ENCODE measurements around the gene RPL10A. TPM values are rescaled to one million over a fixed set of nuclear protein-coding genes. Genes with fewer than 3 reads are reported as not detected.

The RPL10A gene
- total and polyA plus RNA-seq, 11 donors = 356 to 1,412 (median 532) TPM

DNA sequence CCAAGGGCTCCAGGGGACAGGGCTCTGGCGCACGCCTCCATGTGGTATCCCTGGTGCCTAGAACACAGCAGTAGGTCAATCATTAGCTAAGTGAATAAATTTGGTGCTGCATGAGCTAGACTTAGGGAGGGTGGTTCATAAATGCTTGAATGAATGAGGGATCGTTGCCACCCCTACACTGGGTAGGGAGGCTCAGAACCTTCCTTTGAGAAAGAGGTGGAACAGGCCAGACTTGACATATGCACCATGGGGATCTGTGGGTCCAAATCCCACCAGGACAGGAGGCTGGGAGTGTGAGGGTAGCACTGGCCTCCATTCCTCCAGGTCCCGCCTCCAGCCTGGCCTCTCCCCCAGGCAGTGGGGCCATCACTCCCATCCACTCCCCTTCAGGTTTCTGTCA, 14.9 kb downstream of the RPL10A start:
- peaks cover 0 to 52% (median 22%) of the 10 kb centered on the region in 9 donors for H3K36me3 ChIP-seq
- ATAC-seq = no peak
- H3K27ac ChIP-seq = peak overlapping the region in 1 of 12 donors; percentile 100

DNA sequence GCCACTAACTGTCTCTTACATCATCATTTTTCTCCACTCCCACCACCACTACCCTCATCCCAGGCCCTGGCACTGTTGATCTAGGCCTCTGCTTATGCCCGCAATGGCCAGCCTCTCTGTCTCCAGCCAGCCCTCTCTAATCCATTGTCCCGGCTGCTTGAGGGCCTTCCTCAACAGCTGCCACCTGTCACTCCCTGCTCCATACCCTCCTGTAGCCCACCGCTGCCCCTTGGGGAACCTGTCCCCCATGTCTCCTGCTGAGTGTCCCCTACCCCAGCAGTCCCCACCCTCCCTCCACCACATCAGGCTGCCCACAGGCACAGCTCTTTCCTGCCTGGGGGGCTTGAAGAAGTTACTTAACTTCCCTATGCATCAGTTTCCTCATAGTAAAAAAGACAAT, 15.3 kb downstream of the RPL10A start:
- H3K4me3 ChIP-seq = no peak overlapping the region
- no peak for TF ChIP-seq POLR2A (IDR thresholded peaks at IDR 0.05)
- TF ChIP-seq, protein P1, sequence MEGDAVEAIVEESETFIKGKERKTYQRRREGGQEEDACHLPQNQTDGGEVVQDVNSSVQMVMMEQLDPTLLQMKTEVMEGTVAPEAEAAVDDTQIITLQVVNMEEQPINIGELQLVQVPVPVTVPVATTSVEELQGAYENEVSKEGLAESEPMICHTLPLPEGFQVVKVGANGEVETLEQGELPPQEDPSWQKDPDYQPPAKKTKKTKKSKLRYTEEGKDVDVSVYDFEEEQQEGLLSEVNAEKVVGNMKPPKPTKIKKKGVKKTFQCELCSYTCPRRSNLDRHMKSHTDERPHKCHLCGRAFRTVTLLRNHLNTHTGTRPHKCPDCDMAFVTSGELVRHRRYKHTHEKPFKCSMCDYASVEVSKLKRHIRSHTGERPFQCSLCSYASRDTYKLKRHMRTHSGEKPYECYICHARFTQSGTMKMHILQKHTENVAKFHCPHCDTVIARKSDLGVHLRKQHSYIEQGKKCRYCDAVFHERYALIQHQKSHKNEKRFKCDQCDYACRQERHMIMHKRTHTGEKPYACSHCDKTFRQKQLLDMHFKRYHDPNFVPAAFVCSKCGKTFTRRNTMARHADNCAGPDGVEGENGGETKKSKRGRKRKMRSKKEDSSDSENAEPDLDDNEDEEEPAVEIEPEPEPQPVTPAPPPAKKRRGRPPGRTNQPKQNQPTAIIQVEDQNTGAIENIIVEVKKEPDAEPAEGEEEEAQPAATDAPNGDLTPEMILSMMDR (IDR thresholded peaks at IDR 0.05) = no peak
- H3K4me1 ChIP-seq = peaks cover 0 to 46% (median 27%) of the 10 kb centered on the region in 12 donors
- H3K9me3 ChIP-seq = no peaks in the 10 kb centered on the region
- peak overlapping the region in 1 of 12 donors; percentile 100 for H3K27ac ChIP-seq
- H3K36me3 ChIP-seq = peaks cover 0 to 48% (median 18%) of the 10 kb centered on the region in 9 donors
- ATAC-seq (no peak), DNase-seq (no peak)
- 89 to 96% (median 91%) methylated on average over 3 of the region's 3 CpGs for WGBS, 4 donors
- no peaks in the 10 kb centered on the region for H3K27me3 ChIP-seq
- intact Hi-C loops (cut with DNase I) = no loop called here

More for the DNA sequence above, 14.9 kb downstream of the RPL10A start:
- intact Hi-C loops (cut with DNase I) = no loop called here
- 92 to 97% (median 95%) methylated on average over 4 of the region's 4 CpGs for WGBS, 4 donors
- no peaks in the 10 kb centered on the region for H3K27me3 ChIP-seq
- no peak overlapping the region for H3K4me3 ChIP-seq
- no peak for DNase-seq
- TF ChIP-seq, protein P1 (IDR thresholded peaks at IDR 0.05) = no peak
- TF ChIP-seq POLR2A (IDR thresholded peaks at IDR 0.05) = no peak
- H3K9me3 ChIP-seq = no peaks in the 10 kb centered on the region
- H3K4me1 ChIP-seq = peaks cover 0 to 42% (median 25%) of the 10 kb centered on the region in 12 donors

DNA sequence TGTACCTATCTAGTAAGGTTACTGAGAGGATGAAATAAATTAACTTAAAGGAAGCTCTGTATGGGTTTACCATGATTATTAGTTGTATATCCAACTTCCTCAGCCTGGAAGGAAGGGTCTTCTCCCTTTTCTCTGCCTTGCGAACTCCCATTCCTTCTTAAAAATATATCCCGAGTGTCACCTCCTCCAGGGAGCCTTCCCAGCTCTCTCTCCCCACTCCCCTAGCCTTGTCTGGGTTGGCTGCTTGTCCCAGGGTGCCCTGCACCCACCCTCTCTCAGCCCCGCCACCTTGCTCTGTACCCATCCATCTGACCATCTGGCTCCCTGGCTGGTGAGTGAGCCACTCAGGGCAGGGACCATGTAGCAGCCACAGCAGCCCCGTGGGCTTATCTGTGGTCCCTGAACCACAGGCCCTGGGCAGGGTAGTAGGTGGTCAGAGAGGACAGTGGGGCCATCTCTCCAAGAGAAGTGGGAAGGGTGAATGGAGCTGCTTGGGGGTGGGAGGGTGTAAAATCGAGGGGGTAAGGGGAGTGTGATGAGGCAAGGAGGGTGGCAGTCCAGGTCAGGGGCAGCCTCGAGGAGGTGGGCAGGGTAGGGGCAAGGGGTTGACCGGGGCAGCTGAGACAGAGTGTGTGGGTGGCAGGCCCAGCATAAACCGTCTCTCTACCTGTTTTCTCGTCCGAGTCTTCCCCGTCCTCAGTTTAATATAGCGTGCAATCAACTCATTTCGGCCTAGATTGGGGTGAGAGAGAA, 15.9 kb downstream of the RPL10A start:
- Histone ChIP-seq H3K27me3 (no peaks in the 10 kb centered on the region), H3K27ac (peak overlapping the region in 1 of 12 donors; percentile 100), H3K4me3 (no peak overlapping the region), H3K9me3 (no peaks in the 10 kb centered on the region), H3K4me1 (peaks cover 0 to 48% (median 27%) of the 10 kb centered on the region in 12 donors), H3K36me3 (peaks cover 0 to 42% (median 16%) of the 10 kb centered on the region in 9 donors)
- intact Hi-C loops (cut with DNase I) = no loop called here
- WGBS, 4 donors = 84 to 91% (median 87%) methylated on average over 13 of the region's 13 CpGs
- DNase-seq (no peak), ATAC-seq (no peak)
- TF ChIP-seq, protein P1 (IDR thresholded peaks at IDR 0.05) = no peak
- TF ChIP-seq POLR2A (IDR thresholded peaks at IDR 0.05) = no peak

DNA sequence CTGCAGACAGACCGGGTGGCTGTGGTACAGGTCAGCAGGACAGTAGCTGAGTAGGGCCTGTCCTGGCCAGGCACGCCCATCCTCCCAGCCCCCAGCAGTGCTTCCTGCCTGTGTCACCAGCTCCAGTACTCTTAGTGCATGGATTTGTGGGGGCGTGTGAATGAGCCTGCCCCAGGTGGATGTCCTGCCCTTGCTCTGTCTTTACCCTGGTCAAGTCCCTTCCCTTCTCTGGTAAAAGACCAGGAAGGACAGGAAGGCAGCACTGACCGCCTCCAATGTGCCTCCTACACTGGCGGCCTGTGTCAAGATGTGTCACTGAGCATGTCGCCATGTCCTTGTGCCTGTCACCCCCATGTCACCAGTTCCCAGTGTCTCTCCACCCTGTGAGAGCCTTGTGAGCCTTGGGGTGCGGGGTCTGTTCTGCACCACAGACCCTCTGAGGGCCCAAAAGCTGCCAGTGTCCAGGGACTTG, 16.8 kb downstream of the RPL10A start:
- Histone ChIP-seq H3K27ac (peak overlapping the region in 8 of 12 donors; percentile 43 to 100 (median 82)), H3K9me3 (no peaks in the 10 kb centered on the region), H3K4me1 (peaks cover 0 to 55% (median 27%) of the 10 kb centered on the region in 12 donors), H3K36me3 (peaks cover 0 to 33% (median 8%) of the 10 kb centered on the region in 9 donors), H3K4me3 (peak overlapping the region in 1 of 12 donors; percentile 49), H3K27me3 (no peaks in the 10 kb centered on the region)
- 80 to 88% (median 81%) methylated on average over 1 to 7 of the region's 7 CpGs for whole genome bisulfite sequencing, 4 donors
- ATAC-seq (no peak), DNase-seq (no peak)
- TF ChIP-seq, protein P1 (IDR thresholded peaks at IDR 0.05) = no peak
- no peak for TF ChIP-seq POLR2A (IDR thresholded peaks at IDR 0.05)
- intact Hi-C loops (cut with DNase I) = no loop called here
